ENCODE measurements around the gene FLNB. TPM values are rescaled to one million over a fixed set of nuclear protein-coding genes. Genes with fewer than 3 reads are reported as not detected.

FLNB gene
- polyA plus RNA-seq, 1 of the 3 experiments (the other 2 are of a cell fraction) = 127 TPM

- CTCF ChIA-PET = interaction anchor here (0.7 to 2.2 kb wide), 5 partner anchors 13 to 101 kb away, joined by 3 to 13 read pairs (median 11); partner anchors contain the start of genes HTD2 and RPP14
- WGBS (ENCODE audit: low lambda C conversion rate) = 74% methylated on average over 4 of the region's 4 CpGs
Measured at GRCh38 chr3:58204720-58205119, 196.5 kb downstream of the FLNB start.

DNA sequence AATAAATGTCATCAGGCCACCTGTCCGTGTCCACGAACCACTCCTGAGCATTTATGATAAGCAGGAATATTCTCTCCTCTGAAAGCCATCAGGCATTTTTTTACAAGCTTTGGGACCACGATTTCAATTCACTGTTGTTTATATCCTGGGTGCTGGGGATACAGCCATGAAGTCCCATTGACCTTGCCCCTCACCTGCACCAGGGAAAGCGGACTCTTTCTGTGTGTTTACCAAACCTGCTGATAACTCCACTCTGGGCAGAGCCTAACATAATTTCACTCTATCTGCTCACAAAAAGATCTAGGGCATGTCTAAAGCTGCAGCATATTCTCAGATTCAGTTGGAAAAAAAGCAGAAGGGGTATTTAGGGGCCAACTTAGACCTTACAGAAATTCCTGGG is 197.8 kb downstream of the FLNB start:
- Histone ChIP-seq H3K4me1 (ENCODE audit: control insufficient read depth in 1 of 2, insufficient read depth in 2 of 2, low read depth in 1 of 2, low read length in 1 of 2) (no peaks in the 10 kb centered on the region), H3K4me2 (no peak overlapping the region), H3K9me3 (no peaks in the 10 kb centered on the region), H3K4me3 (ENCODE audit: low read depth in 2 of 2, low read length in 1 of 2) (no peak overlapping the region), H4K20me1 (ENCODE audit: insufficient read depth) (no peaks in the 10 kb centered on the region), H3K27ac (ENCODE audit: low read depth in 2 of 2, low read length in 1 of 2) (no peak overlapping the region), H3F3A (replicated peaks; ENCODE audit: insufficient read depth) (no peaks in the 10 kb centered on the region), H3K36me3 (replicated peaks in 1 of 2; ENCODE audit: control insufficient read depth in 1 of 2, insufficient read depth in 2 of 2, low read length in 1 of 2) (no peaks in the 10 kb centered on the region), H3K79me2 (ENCODE audit: insufficient read depth) (no peaks in the 10 kb centered on the region), H3K27me3 (ENCODE audit: insufficient read depth) (no peaks in the 10 kb centered on the region; the same call in 1 of the 2 replicates), H3K9ac (no peak overlapping the region), H3K9me2 (no peaks in the 10 kb centered on the region), H2AFZ (ENCODE audit: low read depth) (no peak overlapping the region; the same call in 1 of the 2 replicates)
- DNase-seq = no peak
- no peak for TF ChIP-seq YY1 (IDR thresholded peaks at IDR 0.05; ENCODE audit: low read depth)
- no peak for TF ChIP-seq MXI1 (IDR thresholded peaks at IDR 0.05; ENCODE audit: low read depth, low read length)
- TF ChIP-seq GABPA (IDR thresholded peaks at IDR 0.05; ENCODE audit: low read depth) = no peak
- TF ChIP-seq FOSL2 (IDR thresholded peaks at IDR 0.05; ENCODE audit: borderline replicate concordance, low read depth) = no peak
- no peak for TF ChIP-seq USF1 (IDR thresholded peaks at IDR 0.05; ENCODE audit: borderline replicate concordance, low read depth)
- no peak for TF ChIP-seq EZH2phosphoT487 (IDR thresholded peaks at IDR 0.05; ENCODE audit: borderline replicate concordance, low read depth)
- POLR2A ChIA-PET = no interaction called here
- CTCF ChIA-PET = interaction anchor here (0.8 to 2.2 kb wide), 3 partner anchors 11 to 101 kb away, joined by 3 to 13 read pairs (median 11); no protein-coding TSS in a partner anchor
- WGBS (ENCODE audit: low lambda C conversion rate) = 62% methylated on average over 4 of the region's 4 CpGs

More at GRCh38 chr3:58204720-58205119, 196.5 kb downstream of the FLNB start:
- Histone ChIP-seq H3K9ac (no peak overlapping the region), H3K4me3 (ENCODE audit: low read depth in 2 of 2, low read length in 1 of 2) (no peak overlapping the region), H3K79me2 (ENCODE audit: insufficient read depth) (no peaks in the 10 kb centered on the region), H3F3A (replicated peaks; ENCODE audit: insufficient read depth) (no peaks in the 10 kb centered on the region), H3K27me3 (ENCODE audit: insufficient read depth) (no peaks in the 10 kb centered on the region; the same call in 1 of the 2 replicates), H4K20me1 (ENCODE audit: insufficient read depth) (no peaks in the 10 kb centered on the region), H3K4me1 (ENCODE audit: control insufficient read depth in 1 of 2, insufficient read depth in 2 of 2, low read depth in 1 of 2, low read length in 1 of 2) (no peaks in the 10 kb centered on the region), H3K27ac (ENCODE audit: low read depth in 2 of 2, low read length in 1 of 2) (no peak overlapping the region), H3K9me2 (no peaks in the 10 kb centered on the region), H3K36me3 (replicated peaks in 1 of 2; ENCODE audit: control insufficient read depth in 1 of 2, insufficient read depth in 2 of 2, low read length in 1 of 2) (no peaks in the 10 kb centered on the region), H3K9me3 (no peaks in the 10 kb centered on the region), H2AFZ (ENCODE audit: low read depth) (no peak overlapping the region), H3K4me2 (no peak overlapping the region)
- TF ChIP-seq FOSL2 (IDR thresholded peaks at IDR 0.05; ENCODE audit: borderline replicate concordance, low read depth) (no peak), MXI1 (IDR thresholded peaks at IDR 0.05; ENCODE audit: low read depth, low read length) (no peak), RCOR1 (IDR thresholded peaks at IDR 0.05; ENCODE audit: low read length) (no peak), GABPA (IDR thresholded peaks at IDR 0.05; ENCODE audit: low read depth) (no peak), SMC3 (IDR thresholded peaks at IDR 0.05; ENCODE audit: low read depth, low read length) (no peak), FOXJ3 (CRISPR knock-in tag; IDR thresholded peaks at IDR 0.05) (no peak), SIN3A (IDR thresholded peaks at IDR 0.05; ENCODE audit: borderline replicate concordance, low read depth, low read length) (no peak)
- no peak for DNase-seq
- POLR2A ChIA-PET = interaction anchor here (0.7 kb wide), 1 partner anchor 299 kb away, joined by 3 read pairs; no protein-coding TSS in a partner anchor

All from SK-N-SH (cell line).